B cell (primary cell): Measurements from ENCODE around the gene ALDH8A1. TPM values are rescaled to one million over a fixed set of nuclear protein-coding genes. Genes with fewer than 3 reads are reported as not detected.

Experiments
- ATAC-seq: fragments of 200-7000 bp; cut with Tn5 transposase; one replicate; pipeline ENCODE4 v1.10.0; 2021; ENCODE audit warnings: low read depth, mild to moderate bottlenecking, moderate number of reproducible peaks, moderate library complexity
- CTCF ChIA-PET: fragments of 350-600 bp; sonication (Branson Sonifier 250); formaldehyde crosslinking; loops from one replicate; lab custom pipeline; 2021; ENCODE audit warnings: antibody characterized with exemption, inconsistent platforms; lab: Charles Lee
- POLR2A ChIA-PET: fragments of 350-600 bp; sonication (Branson Sonifier 250); formaldehyde crosslinking; loops from one replicate; lab custom pipeline; 2021; ENCODE audit warnings: antibody characterized with exemption; lab: Charles Lee
- DNase-seq: peaks from one replicate; pipeline ENCODE4 v3.0.0; 2013
- H2AFZ ChIP-seq: 2 replicates; pipeline ENCODE4 v1.6.1; 2012; ENCODE audit warnings: mild to moderate bottlenecking, low read depth, low read length; ENCODE audit not compliant: insufficient read depth, poor library complexity, severe bottlenecking
- H3K27ac ChIP-seq, 2 donors: 1 replicate in 1 of 2; 2 replicates in 1 of 2; pipeline ENCODE4 v1.5.1; 2012 to 2013; ENCODE audit warnings: low read length in 2 of 2, mild to moderate bottlenecking in 2 of 2, moderate library complexity in 1 of 2
- H3K27me3 ChIP-seq, 4 experiments: fragments of 200-600 bp in 1 of 4; sonication (generic) in 1 of 4; replicated peaks in 1 of 4; 1 replicate in 2 of 4; 2 replicates in 2 of 4; pipeline versions ENCODE4 v1.6.1 to v1.7.0; 2013 to 2016; ENCODE audit warnings: low read length in 3 of 4, mild to moderate bottlenecking in 2 of 4, mixed read lengths in 1 of 4, moderate library complexity in 1 of 4; ENCODE audit not compliant: insufficient read depth in 4 of 4, control insufficient read depth in 3 of 4; ENCODE audit errors: control extremely low read depth in 1 of 4
- H3K36me3 ChIP-seq, 2 experiments: replicated peaks in 1 of 2; 1 replicate in 1 of 2; 2 replicates in 1 of 2; pipeline versions ENCODE4 v1.6.1 to v1.7.1; 2013; ENCODE audit warnings: low read length in 1 of 2; ENCODE audit not compliant: insufficient read depth in 2 of 2, control insufficient read depth in 1 of 2; ENCODE audit errors: control extremely low read depth in 1 of 2, extremely low read depth in 1 of 2
- H3K4me1 ChIP-seq, 2 donors: fragments of 200-600 bp in 1 of 2; sonication (generic) in 1 of 2; 1 replicate in 1 of 2; 2 replicates in 1 of 2; pipeline versions ENCODE4 v1.5.1 to v1.6.1; 2013 to 2017; ENCODE audit warnings: low read length in 2 of 2; ENCODE audit not compliant: control insufficient read depth in 2 of 2, insufficient read depth in 2 of 2
- H3K4me2 ChIP-seq: replicated peaks from 2 replicates; pipeline ENCODE3; 2012; ENCODE audit warnings: mild to moderate bottlenecking, low read depth, low read length; ENCODE audit not compliant: poor library complexity, severe bottlenecking
- H3K4me3 ChIP-seq, 5 experiments: fragments of 200-600 bp in 1 of 5; sonication (generic) in 1 of 5; 1 replicate in 3 of 5; 2 replicates in 2 of 5; pipeline versions ENCODE4 v1.5.1 to v1.7.0; 2011 to 2016; ENCODE audit warnings: low read length in 4 of 5, mild to moderate bottlenecking in 4 of 5, low read depth in 2 of 5, control low read depth in 1 of 5, moderate library complexity in 1 of 5; ENCODE audit not compliant: insufficient read depth in 1 of 5; ENCODE audit errors: control extremely low read depth in 1 of 5, extremely low read depth in 1 of 5
- H3K79me2 ChIP-seq: fragments of 200-600 bp; sonication (generic); one replicate; pipeline ENCODE4 v1.6.0; 2016; ENCODE audit warnings: low read length; ENCODE audit not compliant: control insufficient read depth, insufficient read depth
- H3K9ac ChIP-seq: fragments of 200-600 bp; sonication (generic); 2 replicates; pipeline ENCODE4 v1.6.1; 2017; ENCODE audit warnings: mild to moderate bottlenecking, low read length, moderate library complexity
- H3K9me3 ChIP-seq, 3 donors: one replicate each; pipeline versions ENCODE4 v1.6.1 to v1.7.1; 2013; ENCODE audit warnings: low read length in 2 of 3; ENCODE audit not compliant: control insufficient read depth in 2 of 3, insufficient read depth in 1 of 3; ENCODE audit errors: control extremely low read depth in 1 of 3
- H4K20me1 ChIP-seq: 2 replicates; pipeline ENCODE4 v1.6.0; 2012; ENCODE audit warnings: mild to moderate bottlenecking, low read length; ENCODE audit not compliant: insufficient read depth, control insufficient read depth, poor library complexity, severe bottlenecking
- H3K27ac Mint-ChIP-seq: one replicate; pipeline ENCODE4 v1.8.0; 2021; ENCODE audit warnings: mixed read lengths
- H3K27me3 Mint-ChIP-seq: one replicate; pipeline ENCODE4 v1.8.0; 2021; ENCODE audit warnings: mixed read lengths
- H3K4me1 Mint-ChIP-seq: one replicate; pipeline ENCODE4 v1.8.0; 2021; ENCODE audit warnings: mixed read lengths
- H3K4me3 Mint-ChIP-seq: one replicate; pipeline ENCODE4 v1.8.0; 2021; ENCODE audit warnings: mixed read lengths
- H3K9me3 Mint-ChIP-seq: one replicate; pipeline ENCODE4 v1.8.0; 2022; ENCODE audit warnings: mixed read lengths; ENCODE audit not compliant: insufficient read depth
- CTCF ChIP-seq: fragments of 200-600 bp; IDR thresholded peaks from one replicate; pipeline ENCODE4 v1.8.0; 2022; ENCODE audit warnings: antibody characterized with exemption, mild to moderate bottlenecking
- EZH2 ChIP-seq: IDR thresholded peaks from 2 replicates; pipeline ENCODE4 v1.6.1; 2012; ENCODE audit warnings: borderline replicate concordance, low read depth, mild to moderate bottlenecking, moderate library complexity, low read length; ENCODE audit not compliant: insufficient read depth, poor library complexity, severe bottlenecking
- WGBS: methylation state at CpG from one replicate; pipeline ENCODE4 v1.1.5; 2013; ENCODE audit warnings: missing lambda C conversion rate; ENCODE audit not compliant: insufficient coverage; 5-methylcytosine and 5-hydroxymethylcytosine counted together
- intact Hi-C: fragments of 100-400 bp; cut with micrococcal nuclease; formaldehyde crosslinking; loops from one replicate; pipeline ENCODE4 v1.10.0; 2022
- polyA plus RNA-seq: library from polyadenylated mRNA; depleted of rRNA; stranded (reverse); fragments of >200 nt; gene quantifications from 2 replicates; pipeline ENCODE4 v1.2.3, GENCODE V29; 2012
- total RNA-seq, 2 donors: library from RNA; stranded (reverse); fragments of 120-200 nt in 1 of 2; gene quantifications; 1 replicate in 1 of 2; 2 replicates in 1 of 2; pipeline versions ENCODE4 v1.2.3 to v1.2.4, GENCODE V29; 2013 to 2022

The ALDH8A1 gene
- total and polyA plus RNA-seq, 2 donors (not counting 1 experiment from before 2014, with no cell fraction given): 0.49 to 1.1 TPM

- ChIA-PET POLR2A (no interaction called here), CTCF (interaction anchor here (1.0 to 5.2 kb wide), 12 partner anchors 8 to 772 kb away, joined by 3 to 39 read pairs (median 6); no protein-coding TSS in a partner anchor)
- Mint-ChIP-seq H3K27me3 (peaks cover 24% of the 10 kb centered on the region), H3K4me1 (no peaks in the 10 kb centered on the region), H3K27ac (no peak overlapping the region), H3K4me3 (no peak overlapping the region), H3K9me3 (no peaks in the 10 kb centered on the region)
- 33% methylated on average over 1 of the region's 1 CpG for WGBS
- H3K4me2 ChIP-seq: no peak overlapping the region
- H3K79me2 ChIP-seq: no peaks in the 10 kb centered on the region
- no peaks in the 10 kb centered on the region for H3K9me3 ChIP-seq
- peaks cover 0 to 3% of the 10 kb centered on the region in 2 donors for H3K4me1 ChIP-seq
- no peaks in the 10 kb centered on the region for H3K36me3 ChIP-seq
- peaks cover 0 to 5% (median 2%) of the 10 kb centered on the region in 4 experiments for H3K27me3 ChIP-seq
- H3K9ac ChIP-seq: no peak overlapping the region
- intact Hi-C loops: loop anchor here (2.0 kb wide), 1 partner anchor 61 kb away; no protein-coding TSS in a partner anchor
- TF ChIP-seq CTCF (no peak), EZH2 (no peak)
- H3K4me3 ChIP-seq: no peak overlapping the region
- H3K27ac ChIP-seq: no peak overlapping the region
- H4K20me1 ChIP-seq: no peaks in the 10 kb centered on the region
- ATAC-seq (no peak), DNase-seq (no peak)
- H2AFZ ChIP-seq: no peak overlapping the region
Observed at GRCh38 chr6:134883314-134883713, 66.6 kb downstream of the ALDH8A1 start.

GRCh38 chr6:134882426-134883038 lies 67.4 kb downstream of the ALDH8A1 start:
- Histone ChIP-seq H3K36me3 (no peaks in the 10 kb centered on the region), H3K9ac (no peak overlapping the region), H3K4me3 (no peak overlapping the region), H3K9me3 (no peaks in the 10 kb centered on the region), H3K27ac (no peak overlapping the region), H3K4me1 (peaks cover 0 to 3% of the 10 kb centered on the region in 2 donors), H3K4me2 (no peak overlapping the region), H2AFZ (no peak overlapping the region), H3K79me2 (no peaks in the 10 kb centered on the region), H3K27me3 (peaks cover 0 to 5% (median 2%) of the 10 kb centered on the region in 4 experiments), H4K20me1 (no peaks in the 10 kb centered on the region)
- DNase-seq: peak; percentile 65
- 78% methylated on average over 4 of the region's 10 CpGs for WGBS
- H3K4me1 Mint-ChIP-seq: no peaks in the 10 kb centered on the region
- H3K4me3 Mint-ChIP-seq: no peak overlapping the region
- peaks cover 21% of the 10 kb centered on the region for H3K27me3 Mint-ChIP-seq
- ChIA-PET POLR2A (interaction anchor here (0.6 kb wide), 1 partner anchor 724 kb away, joined by 6 read pairs; no protein-coding TSS in a partner anchor), CTCF (interaction anchor here (0.6 to 5.2 kb wide), 20 partner anchors 8 to 958 kb away, joined by 3 to 39 read pairs (median 4); no protein-coding TSS in a partner anchor)
- intact Hi-C loops: loop anchor here (1.0 to 2.0 kb wide), 4 partner anchors 60 to 759 kb away; no protein-coding TSS in a partner anchor
- H3K9me3 Mint-ChIP-seq: no peaks in the 10 kb centered on the region
- H3K27ac Mint-ChIP-seq: no peak overlapping the region
- peak; percentile 54 for ATAC-seq
- TF ChIP-seq EZH2 (no peak), CTCF (peak; percentile 87)
